Measurements from ENCODE around the gene MAP2.

GRCh38 chr2:209413311-209414014 lies 10.4 kb upstream of the MAP2 start:
- TF ChIP-seq NFYB (CRISPR knock-in tag; conservative IDR thresholded peaks at IDR 0.05; ENCODE audit: low read depth), result no peak
- TF ChIP-seq GTF2I (CRISPR knock-in tag; conservative IDR thresholded peaks at IDR 0.05), result no peak
- no peak for TF ChIP-seq MAX (CRISPR knock-in tag; IDR thresholded peaks at IDR 0.05)
- no peak for TF ChIP-seq CTCF (IDR thresholded peaks at IDR 0.05)
